Naive thymus-derived CD4-positive, alpha-beta T cell (primary cell): ENCODE results near the gene STX11. TPM values are rescaled to one million over a fixed set of nuclear protein-coding genes. Genes with fewer than 3 reads are reported as not detected.
A peak's percentile ranks its signal among the peaks of the same experiment; 100 is the strongest.

ENCODE experiments used
- ATAC-seq: fragments of 150-1000 bp; cut with Tn5 transposase; 2 replicates; pipeline ENCODE4 v1.10.0; 2021; ENCODE audit warnings: mild to moderate bottlenecking, moderate library complexity
- CTCF ChIA-PET: fragments of 350-600 bp; sonication (Branson Sonifier 250); formaldehyde crosslinking; loops from one replicate; lab custom pipeline; 2021; ENCODE audit warnings: antibody characterized with exemption; lab: Charles Lee
- POLR2A ChIA-PET: fragments of 350-600 bp; sonication (Branson Sonifier 250); formaldehyde crosslinking; loops from one replicate; lab custom pipeline; 2021; ENCODE audit warnings: antibody characterized with exemption, inconsistent platforms; lab: Charles Lee
- DNase-seq, 9 donors: peaks; one replicate each; pipeline versions ENCODE4 v3.0.0 to v3.0.0-alpha.2; 2020 to 2022; ENCODE audit warnings: mixed read lengths in 1 of 9
- H3K27ac ChIP-seq: one replicate; pipeline ENCODE4 v1.7.0; 2013; ENCODE audit warnings: mild to moderate bottlenecking, low read depth, low read length, moderate library complexity
- H3K27me3 ChIP-seq, 2 donors: one replicate each; pipeline ENCODE4 v1.7.0; 2013; ENCODE audit warnings: low read length in 2 of 2, mild to moderate bottlenecking in 2 of 2, moderate library complexity in 2 of 2; ENCODE audit not compliant: control insufficient read depth in 2 of 2, insufficient read depth in 2 of 2
- H3K36me3 ChIP-seq, 3 experiments: 1 replicate in 2 of 3; 2 replicates in 1 of 3; pipeline ENCODE4 v1.7.0; 2013; ENCODE audit warnings: low read length in 3 of 3, mild to moderate bottlenecking in 3 of 3, moderate library complexity in 1 of 3; ENCODE audit not compliant: insufficient read depth in 3 of 3, control insufficient read depth in 2 of 3
- H3K4me1 ChIP-seq, 2 donors: one replicate each; pipeline ENCODE4 v1.7.0; 2013; ENCODE audit warnings: low read length in 2 of 2, mild to moderate bottlenecking in 2 of 2, moderate library complexity in 1 of 2; ENCODE audit not compliant: control insufficient read depth in 2 of 2, insufficient read depth in 2 of 2
- H3K4me3 ChIP-seq: 2 replicates; pipeline ENCODE4 v1.7.0; 2013; ENCODE audit warnings: mild to moderate bottlenecking, low read length
- H3K9me3 ChIP-seq, 3 experiments: 1 replicate in 2 of 3; 2 replicates in 1 of 3; pipeline ENCODE4 v1.7.0; 2013; ENCODE audit warnings: low read length in 3 of 3; ENCODE audit not compliant: control insufficient read depth in 2 of 3
- H3K27ac Mint-ChIP-seq, 9 donors: one replicate each; pipeline ENCODE4 v1.8.0; 2020 to 2022; ENCODE audit warnings: mixed read lengths in 9 of 9, mild to moderate bottlenecking in 8 of 9, moderate library complexity in 5 of 9, inconsistent platforms in 2 of 9
- H3K27me3 Mint-ChIP-seq, 5 donors: one replicate each; pipeline ENCODE4 v1.8.0; 2021 to 2022; ENCODE audit warnings: mixed read lengths in 5 of 5, mild to moderate bottlenecking in 1 of 5
- H3K36me3 Mint-ChIP-seq, 5 donors: one replicate each; pipeline ENCODE4 v1.8.0; 2020 to 2022; ENCODE audit warnings: mixed read lengths in 5 of 5, mild to moderate bottlenecking in 3 of 5, inconsistent platforms in 1 of 5
- H3K4me1 Mint-ChIP-seq, 7 donors: one replicate each; pipeline ENCODE4 v1.8.0; 2020 to 2022; ENCODE audit warnings: mixed read lengths in 7 of 7, mild to moderate bottlenecking in 3 of 7, inconsistent platforms in 1 of 7
- H3K4me3 Mint-ChIP-seq, 10 donors: one replicate each; pipeline ENCODE4 v1.8.0; 2020 to 2022; ENCODE audit warnings: mild to moderate bottlenecking in 10 of 10, mixed read lengths in 10 of 10, moderate library complexity in 6 of 10, inconsistent platforms in 2 of 10
- H3K9me3 Mint-ChIP-seq, 11 donors: one replicate each; pipeline ENCODE4 v1.8.0; 2020 to 2022; ENCODE audit warnings: mixed read lengths in 11 of 11, mild to moderate bottlenecking in 4 of 11, inconsistent platforms in 1 of 11, moderate library complexity in 1 of 11
- intact Hi-C, 2 donors: fragments of 100-400 bp; cut with micrococcal nuclease; formaldehyde crosslinking; loops; one replicate each; pipeline ENCODE4 v1.15.1; 2023
- polyA plus RNA-seq, 2 donors: library from polyadenylated mRNA; unstranded; fragments of 300-500 nt; fragmentation: Illumina TruSeq; gene quantifications; one replicate each; pipeline ENCODE4 v1.2.3, GENCODE V29; 2021
- total RNA-seq, 6 experiments: library from RNA in 5 of 6; stranded (reverse) in 5 of 6; gene quantifications; 1 replicate in 5 of 6; 2 replicates in 1 of 6; pipeline ENCODE4 v1.2.3 and lab custom pipeline; 2021 to 2026

The STX11 gene
- total and polyA plus RNA-seq, 7 experiments from 2014 or later: 1.9 to 60.5 (median 2.7) TPM

DNA sequence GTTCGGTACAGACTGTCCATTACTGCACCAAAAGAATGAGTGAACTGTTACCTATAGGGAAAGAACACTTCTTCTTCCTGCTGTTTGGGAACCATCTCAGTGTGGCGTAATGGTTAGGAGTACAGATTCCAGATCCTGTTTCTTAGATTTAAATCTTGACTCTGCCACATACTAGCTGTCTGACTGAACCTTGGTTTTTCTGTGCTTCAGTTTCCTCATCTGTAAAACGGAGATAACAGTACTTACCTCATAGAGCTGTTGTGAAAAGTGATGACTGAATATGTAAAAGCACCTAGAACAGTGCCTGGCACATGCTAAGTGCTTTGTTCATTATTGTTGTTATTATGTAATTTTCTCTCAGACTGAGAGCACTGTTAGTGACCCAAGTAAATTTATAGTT is 39.8 kb downstream of the STX11 start:
- H3K4me3 ChIP-seq: no peak overlapping the region
- ChIA-PET CTCF (interaction anchor here (1.2 kb wide), 1 partner anchor 196 kb away, joined by 3 read pairs; no protein-coding TSS in a partner anchor), POLR2A (no interaction called here)
- H3K9me3 Mint-ChIP-seq: peaks cover 0 to 11% (median 0%) of the 10 kb centered on the region in 11 donors
- H3K36me3 Mint-ChIP-seq: peaks cover 0 to 40% (median 15%) of the 10 kb centered on the region in 5 donors
- H3K9me3 ChIP-seq: no peaks in the 10 kb centered on the region
- no peaks in the 10 kb centered on the region for H3K27me3 Mint-ChIP-seq
- no peaks in the 10 kb centered on the region for H3K36me3 ChIP-seq
- H3K4me1 ChIP-seq: no peaks in the 10 kb centered on the region
- intact Hi-C loops: no loop called here
- DNase-seq: no peak
- no peak overlapping the region for H3K27ac Mint-ChIP-seq
- ATAC-seq: no peak
- no peaks in the 10 kb centered on the region for H3K27me3 ChIP-seq
- no peak overlapping the region for H3K4me3 Mint-ChIP-seq
- no peak overlapping the region for H3K27ac ChIP-seq
- peaks cover 0 to 2% (median 0%) of the 10 kb centered on the region in 7 donors for H3K4me1 Mint-ChIP-seq

DNA sequence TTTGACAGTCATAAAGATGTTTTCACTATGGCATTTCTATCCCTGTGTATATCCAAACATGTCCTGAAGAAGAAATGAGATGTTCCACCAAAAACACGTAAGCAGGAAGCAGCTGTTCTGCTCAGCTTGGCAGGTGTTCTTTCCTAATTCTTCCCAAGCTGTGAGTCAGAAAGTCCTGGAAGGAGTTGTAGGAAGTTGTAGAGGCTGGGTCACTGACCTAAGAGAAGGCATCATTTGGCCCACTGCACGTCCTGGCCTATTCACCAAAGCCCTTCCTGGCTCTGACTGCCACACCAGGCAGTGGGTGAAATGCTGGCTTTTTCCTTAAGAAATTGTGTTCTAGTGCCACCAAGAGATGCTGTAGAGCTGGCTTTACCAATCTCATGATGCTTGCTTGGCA is 40.3 kb downstream of the STX11 start:
- H3K27me3 ChIP-seq: no peaks in the 10 kb centered on the region
- H3K27ac ChIP-seq: no peak overlapping the region
- Mint-ChIP-seq H3K4me3 (no peak overlapping the region), H3K9me3 (peaks cover 0 to 11% (median 0%) of the 10 kb centered on the region in 11 donors), H3K36me3 (peaks cover 0 to 38% (median 11%) of the 10 kb centered on the region in 5 donors), H3K27ac (no peak overlapping the region), H3K27me3 (no peaks in the 10 kb centered on the region), H3K4me1 (peaks cover 0 to 2% (median 0%) of the 10 kb centered on the region in 7 donors)
- CTCF ChIA-PET: no interaction called here
- intact Hi-C loops: no loop called here
- POLR2A ChIA-PET: no interaction called here
- no peaks in the 10 kb centered on the region for H3K36me3 ChIP-seq
- no peaks in the 10 kb centered on the region for H3K4me1 ChIP-seq
- ATAC-seq (no peak), DNase-seq (no peak)
- H3K9me3 ChIP-seq: no peaks in the 10 kb centered on the region
- H3K4me3 ChIP-seq: no peak overlapping the region

DNA sequence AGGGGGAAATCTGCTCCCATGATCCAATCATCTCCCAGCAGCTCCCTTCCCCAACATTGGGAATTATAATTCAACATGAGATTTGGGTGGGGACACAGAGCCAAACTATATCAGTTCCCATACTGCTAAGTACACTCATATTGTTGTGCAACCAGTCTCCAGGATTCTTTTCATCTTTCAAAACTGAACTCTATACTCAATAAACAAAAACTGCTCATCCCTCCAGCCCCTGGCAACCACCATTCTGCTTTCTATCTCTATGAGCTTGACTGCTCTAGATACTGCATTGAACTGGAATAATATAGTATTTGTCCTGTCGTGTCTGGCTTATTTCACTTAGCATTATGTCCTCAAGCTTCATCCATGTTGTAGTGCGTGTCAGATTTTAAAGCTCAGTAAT is 42.9 kb downstream of the STX11 start:
- intact Hi-C loops: no loop called here
- ATAC-seq (no peak), DNase-seq (no peak)
- no peaks in the 10 kb centered on the region for H3K4me1 ChIP-seq
- CTCF ChIA-PET: no interaction called here
- peak overlapping the region in 1 of 9 donors; percentile 36 for H3K27ac Mint-ChIP-seq
- no peak overlapping the region for H3K4me3 ChIP-seq
- POLR2A ChIA-PET: no interaction called here
- no peaks in the 10 kb centered on the region for H3K9me3 ChIP-seq
- H3K27me3 ChIP-seq: no peaks in the 10 kb centered on the region
- peaks cover 0 to 15% (median 0%) of the 10 kb centered on the region in 11 donors for H3K9me3 Mint-ChIP-seq
- H3K27ac ChIP-seq: no peak overlapping the region
- H3K36me3 Mint-ChIP-seq: peaks cover 0 to 19% (median 3%) of the 10 kb centered on the region in 5 donors
- H3K4me1 Mint-ChIP-seq: peaks cover 0 to 2% (median under 1%) of the 10 kb centered on the region in 7 donors
- H3K36me3 ChIP-seq: no peaks in the 10 kb centered on the region
- H3K4me3 Mint-ChIP-seq: no peak overlapping the region
- H3K27me3 Mint-ChIP-seq: no peaks in the 10 kb centered on the region

DNA sequence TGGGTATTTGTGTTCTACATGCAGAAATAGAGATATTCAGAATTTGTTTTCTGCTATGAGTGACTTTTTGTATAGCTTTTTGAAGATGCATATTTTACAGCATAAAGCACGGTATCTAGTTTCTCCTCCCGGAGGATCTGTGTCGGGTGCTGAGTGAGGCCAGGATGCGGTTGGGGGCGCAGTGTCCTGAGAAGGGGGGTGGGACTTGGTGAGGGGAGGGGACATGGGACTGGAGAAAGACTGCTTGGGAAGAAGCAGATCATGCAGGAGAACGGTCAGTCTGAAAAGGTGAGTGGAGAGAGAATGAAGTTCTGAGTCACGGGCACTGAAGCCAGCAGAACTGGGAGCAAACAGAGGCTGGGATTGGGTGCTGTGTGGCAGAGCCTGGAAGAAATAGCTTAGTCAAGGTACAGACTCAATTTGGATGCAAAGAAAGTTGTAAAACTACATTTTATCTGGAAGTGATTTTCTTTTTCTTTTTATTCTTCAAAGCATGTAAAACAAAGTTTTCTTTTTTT is 44.0 kb downstream of the STX11 start:
- H3K4me1 Mint-ChIP-seq: peaks cover 3 to 14% (median 11%) of the 10 kb centered on the region in 7 donors
- POLR2A ChIA-PET: interaction anchor here (0.6 kb wide), 1 partner anchor 40 kb away, joined by 4 read pairs; no protein-coding TSS in a partner anchor
- Histone ChIP-seq H3K27me3 (no peaks in the 10 kb centered on the region), H3K4me1 (peaks cover 0 to 3% of the 10 kb centered on the region in 2 donors), H3K9me3 (no peaks in the 10 kb centered on the region), H3K4me3 (no peak overlapping the region), H3K27ac (no peak overlapping the region), H3K36me3 (no peaks in the 10 kb centered on the region)
- ATAC-seq (no peak), DNase-seq (no peak)
- intact Hi-C loops: no loop called here
- CTCF ChIA-PET: interaction anchor here (1.0 kb wide), 1 partner anchor 9 kb away, joined by 3 read pairs; no protein-coding TSS in a partner anchor
- H3K27ac Mint-ChIP-seq: no peak overlapping the region
- H3K4me3 Mint-ChIP-seq: no peak overlapping the region
- no peaks in the 10 kb centered on the region for H3K27me3 Mint-ChIP-seq
- peaks cover 0 to 12% (median 0%) of the 10 kb centered on the region in 5 donors for H3K36me3 Mint-ChIP-seq
- peaks cover 0 to 24% (median 2%) of the 10 kb centered on the region in 11 donors for H3K9me3 Mint-ChIP-seq

DNA sequence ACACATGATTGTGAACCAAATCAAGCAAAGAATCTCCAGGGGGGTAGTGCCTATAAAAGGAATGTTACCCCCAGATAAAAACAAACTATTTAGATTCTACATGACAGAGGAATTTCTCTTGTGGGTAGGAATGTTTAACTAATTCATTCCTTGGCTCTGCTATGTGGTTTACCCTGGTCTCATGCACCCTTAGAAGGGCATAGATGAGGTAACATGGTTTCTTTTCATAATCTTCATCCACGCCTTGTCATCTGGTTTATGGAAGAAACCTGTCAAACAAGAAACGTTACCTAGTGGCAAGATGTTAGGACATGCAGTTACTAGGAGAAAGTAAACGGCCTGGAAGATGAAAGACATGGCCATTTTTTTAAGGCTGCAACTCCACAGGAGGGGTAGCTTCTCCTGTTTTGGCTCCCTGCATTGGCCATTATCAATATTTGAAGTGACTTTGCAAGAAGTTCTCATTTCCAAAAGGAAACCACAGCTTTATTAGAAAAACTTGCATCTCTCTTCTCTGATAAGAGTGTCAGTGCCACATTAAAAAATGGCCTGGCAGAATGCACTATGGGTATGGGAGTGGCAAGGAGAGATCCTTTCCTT is 45.5 kb downstream of the STX11 start:
- ChIA-PET CTCF (interaction anchor here (0.6 kb wide), 1 partner anchor 1542 kb away, joined by 3 read pairs; no protein-coding TSS in a partner anchor), POLR2A (no interaction called here)
- Histone ChIP-seq H3K36me3 (no peaks in the 10 kb centered on the region), H3K4me3 (no peak overlapping the region), H3K4me1 (peaks cover 0 to 3% of the 10 kb centered on the region in 2 donors), H3K27ac (no peak overlapping the region), H3K27me3 (no peaks in the 10 kb centered on the region), H3K9me3 (no peaks in the 10 kb centered on the region)
- H3K9me3 Mint-ChIP-seq: peaks cover 0 to 31% (median 4%) of the 10 kb centered on the region in 11 donors
- peaks cover 0 to 4% (median 0%) of the 10 kb centered on the region in 5 donors for H3K27me3 Mint-ChIP-seq
- H3K36me3 Mint-ChIP-seq: peaks cover 0 to 11% (median 0%) of the 10 kb centered on the region in 5 donors
- peaks cover 3 to 14% (median 11%) of the 10 kb centered on the region in 7 donors for H3K4me1 Mint-ChIP-seq
- intact Hi-C loops: no loop called here
- ATAC-seq: no peak
- DNase-seq: no peak
- no peak overlapping the region for H3K4me3 Mint-ChIP-seq
- H3K27ac Mint-ChIP-seq: no peak overlapping the region

DNA sequence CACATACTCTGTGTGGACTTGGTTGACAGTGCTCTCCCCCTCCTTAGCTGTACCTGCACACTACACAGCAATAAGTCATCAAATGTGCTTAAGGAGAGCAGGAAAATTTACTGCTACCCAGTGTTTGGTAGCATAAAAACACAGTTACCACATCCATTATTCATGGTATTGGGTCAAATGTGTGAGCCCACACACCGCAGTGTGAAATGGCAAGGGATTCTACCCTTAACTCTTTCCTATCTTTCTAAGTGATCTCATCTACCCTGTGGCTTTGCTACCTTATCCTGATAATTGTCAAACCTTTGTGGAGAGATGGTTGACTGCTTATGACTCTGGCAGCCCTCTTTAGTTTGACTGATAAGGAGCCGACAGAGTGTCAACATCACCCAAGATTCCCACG is 47.6 kb downstream of the STX11 start:
- no peak overlapping the region for H3K4me3 Mint-ChIP-seq
- H3K4me3 ChIP-seq: no peak overlapping the region
- H3K27ac ChIP-seq: no peak overlapping the region
- H3K27ac Mint-ChIP-seq: peak overlapping the region in 2 of 9 donors; percentile 3 to 37
- intact Hi-C loops: no loop called here
- peaks cover 0 to 4% (median 0%) of the 10 kb centered on the region in 5 donors for H3K27me3 Mint-ChIP-seq
- ATAC-seq: peak; percentile 66
- H3K4me1 Mint-ChIP-seq: peaks cover 3 to 14% (median 11%) of the 10 kb centered on the region in 7 donors
- peaks cover 0 to 3% of the 10 kb centered on the region in 2 donors for H3K4me1 ChIP-seq
- H3K9me3 Mint-ChIP-seq: peaks cover 5 to 34% (median 14%) of the 10 kb centered on the region in 11 donors
- no peak for DNase-seq
- H3K9me3 ChIP-seq: peaks cover 3 to 9% (median 4%) of the 10 kb centered on the region in 3 experiments
- POLR2A ChIA-PET: no interaction called here
- no peaks in the 10 kb centered on the region for H3K27me3 ChIP-seq
- CTCF ChIA-PET: no interaction called here
- peaks cover 0 to 8% (median 4%) of the 10 kb centered on the region in 5 donors for H3K36me3 Mint-ChIP-seq
- H3K36me3 ChIP-seq: no peaks in the 10 kb centered on the region
